ENCODE results near the gene TP53AIP1. TPM values are rescaled to one million over a fixed set of nuclear protein-coding genes. Genes with fewer than 3 reads are reported as not detected.
"Not testable (repeated sequence)": the region's sequence is repeated elsewhere in the genome, so short reads cannot be mapped to it uniquely, and the experiment has no call there.

TP53AIP1 gene
- polyA plus RNA-seq, 12 donors, result 0.09 to 7.4 (median 0.32) TPM; not detected in 4

DNA sequence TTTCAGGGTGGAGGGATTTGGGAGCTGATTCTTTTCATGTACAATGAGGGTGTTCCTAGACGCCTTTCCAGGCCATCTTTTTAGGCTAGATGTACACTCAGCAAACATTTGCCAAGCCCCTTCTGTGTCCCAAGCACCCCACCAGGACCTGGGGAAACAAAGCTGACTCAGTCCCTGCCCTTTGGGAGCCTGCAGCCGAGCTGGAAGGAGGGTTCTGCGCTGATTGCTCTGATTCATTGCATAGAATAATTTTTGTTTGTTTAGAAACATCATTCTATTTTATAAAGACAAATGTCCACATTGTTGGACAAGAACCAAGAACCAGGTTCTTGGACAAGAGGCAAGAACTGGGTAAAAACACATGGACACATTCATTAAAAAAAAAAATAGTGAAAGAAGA lies 16.7 kb downstream of the TP53AIP1 start:
- no peak for DNase-seq

DNA sequence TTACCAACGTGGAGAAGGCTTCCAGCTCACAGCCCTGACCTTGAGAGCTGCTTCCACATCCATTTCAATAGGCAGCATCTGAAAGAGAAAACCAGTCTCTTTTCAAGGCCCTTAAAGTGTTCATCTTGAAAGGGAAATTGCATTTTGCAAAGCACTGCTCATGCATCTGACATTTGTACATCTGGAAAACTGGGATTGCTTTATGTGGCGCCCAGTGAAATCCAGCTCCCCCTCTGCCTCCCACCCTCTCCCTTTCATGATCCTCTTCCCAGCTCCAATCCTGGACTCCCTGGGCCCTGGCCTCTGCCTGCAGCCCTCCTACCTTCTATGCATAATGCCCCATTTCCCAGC lies 17.4 kb downstream of the TP53AIP1 start:
- no peak for DNase-seq

DNA sequence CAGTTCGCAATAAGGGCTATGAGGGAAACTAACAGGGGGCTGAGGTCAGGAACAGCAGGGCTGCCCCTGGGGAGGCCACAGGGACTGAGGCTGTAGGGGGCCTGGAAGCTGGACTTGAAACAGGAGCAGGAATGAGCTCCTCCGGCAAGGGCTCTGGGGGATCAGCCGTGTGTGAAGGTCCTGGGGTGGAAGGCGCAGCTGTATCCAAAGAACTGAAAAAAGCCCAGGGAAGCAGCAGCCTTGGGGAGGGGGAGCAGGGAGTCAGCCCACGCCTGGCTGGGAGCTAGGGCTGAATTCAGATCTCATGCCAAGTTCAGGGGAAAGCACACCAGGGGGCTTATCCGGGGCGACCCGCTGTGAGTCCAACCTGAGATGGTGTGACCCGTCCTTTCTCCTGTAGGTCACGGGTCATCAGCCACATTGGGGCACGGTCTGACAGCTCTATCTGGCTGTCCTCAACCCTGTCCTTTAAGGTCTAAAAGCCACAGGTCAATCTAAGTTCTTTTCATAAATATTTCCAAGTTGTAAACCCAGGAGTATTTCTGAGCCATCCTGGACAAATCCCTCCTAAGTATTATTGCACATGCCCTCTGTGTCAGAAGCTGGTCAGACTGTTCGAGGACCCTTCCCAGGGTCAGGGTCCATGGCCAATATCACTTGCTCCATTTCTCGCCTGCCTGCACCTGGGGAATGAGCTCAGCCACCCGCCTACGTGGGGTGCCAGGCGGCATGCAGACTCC lies 18.0 kb downstream of the TP53AIP1 start:
- DNase-seq, result no peak

DNA sequence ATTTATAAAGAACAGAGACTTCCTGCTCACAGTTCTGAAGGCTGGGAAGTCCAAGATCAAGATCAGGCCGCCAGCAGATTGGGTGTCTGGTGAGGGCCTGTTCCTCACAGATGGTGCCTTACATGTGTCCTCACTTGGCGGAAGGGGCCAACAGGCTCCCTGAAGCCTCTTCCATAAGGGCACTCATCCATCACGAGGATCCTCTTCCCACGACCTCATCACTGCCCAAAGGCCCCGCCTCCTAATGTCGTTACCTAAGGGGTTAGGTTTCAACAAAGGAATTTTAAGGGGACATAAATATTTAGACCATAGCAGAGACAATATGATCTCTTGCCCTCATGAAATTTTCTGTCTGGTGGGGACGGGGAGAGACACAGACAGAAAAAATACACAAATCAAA lies 18.6 kb downstream of the TP53AIP1 start:
- DNase-seq, result no peak

DNA sequence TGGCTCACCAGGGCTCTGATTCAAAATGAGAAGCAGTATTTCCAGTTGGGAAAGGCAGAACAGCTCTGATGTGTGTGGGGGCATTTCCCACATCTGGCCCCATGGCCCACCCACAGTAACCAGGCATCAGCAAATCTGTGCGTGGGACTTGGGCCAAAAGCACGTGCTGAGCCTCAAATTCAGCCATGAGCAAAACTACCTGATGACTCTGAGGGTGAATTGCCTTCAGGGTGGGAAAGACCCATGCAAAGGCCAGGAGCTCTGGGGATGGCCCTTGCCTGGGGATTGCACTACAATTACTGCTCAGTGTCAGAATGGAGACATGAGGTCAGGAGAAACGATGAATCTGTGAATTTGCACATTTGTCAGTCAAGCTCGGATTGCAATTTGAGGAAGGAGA lies 20.9 kb downstream of the TP53AIP1 start:
- DNase-seq, result no peak

DNA sequence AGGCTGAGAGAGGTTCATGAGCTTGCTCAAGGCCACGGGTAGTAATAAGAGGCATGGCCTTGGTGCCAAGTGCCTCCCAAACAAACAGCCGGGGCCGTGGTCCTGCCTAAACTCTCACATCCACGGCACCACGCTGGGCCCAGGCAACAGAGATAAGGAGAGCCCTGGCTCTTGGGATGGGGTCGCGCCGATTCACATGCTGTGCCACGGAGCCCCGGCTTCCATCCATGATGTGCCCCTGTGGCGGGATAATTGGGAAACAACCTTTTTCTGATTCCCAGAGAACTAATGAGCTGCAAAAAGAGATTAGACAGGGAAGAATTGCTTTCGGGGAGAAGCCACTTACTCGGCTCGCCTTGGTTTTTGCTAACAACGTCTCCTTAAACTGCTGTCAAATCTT lies 22.0 kb downstream of the TP53AIP1 start:
- DNase-seq, result no peak

DNA sequence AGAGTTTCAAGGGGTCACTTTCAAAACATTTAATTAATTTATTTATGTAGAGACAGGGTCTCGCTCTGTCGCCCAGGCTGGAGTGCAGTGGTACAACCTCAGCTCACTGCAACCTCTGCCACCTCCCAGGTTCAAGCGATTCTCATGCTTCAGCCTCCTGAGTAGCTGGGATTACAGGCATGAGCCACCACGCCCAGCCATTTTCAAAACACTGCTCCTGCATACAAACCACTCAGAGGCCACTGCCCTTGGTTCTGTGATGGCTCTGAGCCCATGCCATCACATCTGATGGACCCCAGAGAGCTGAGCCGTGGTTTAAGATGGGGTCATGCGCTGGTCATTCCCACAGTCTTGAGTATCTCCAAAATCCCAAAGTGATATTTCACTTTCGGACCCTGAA lies 23.0 kb downstream of the TP53AIP1 start:
- DNase-seq, result not testable (repeated sequence)

DNA sequence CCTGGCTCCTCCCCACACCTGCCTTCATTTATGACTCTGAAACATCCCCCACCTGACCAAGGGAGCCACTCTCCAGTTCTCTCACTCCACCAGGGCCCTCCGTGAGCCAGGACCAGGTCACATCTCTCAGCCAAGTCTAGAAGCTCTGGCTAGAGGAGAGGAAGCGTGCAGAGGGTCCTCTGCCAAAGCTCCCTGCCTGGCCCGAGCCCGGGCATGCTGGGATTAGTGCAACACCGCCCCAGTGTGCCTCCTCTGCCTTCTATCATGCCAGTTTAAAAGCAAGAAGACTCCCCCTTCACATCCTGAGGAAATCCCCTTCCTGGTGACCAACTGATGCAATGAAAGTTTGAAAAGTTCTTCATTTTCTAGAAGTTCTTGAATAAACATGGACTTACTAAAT lies 23.5 kb downstream of the TP53AIP1 start:
- no peak for DNase-seq

DNA sequence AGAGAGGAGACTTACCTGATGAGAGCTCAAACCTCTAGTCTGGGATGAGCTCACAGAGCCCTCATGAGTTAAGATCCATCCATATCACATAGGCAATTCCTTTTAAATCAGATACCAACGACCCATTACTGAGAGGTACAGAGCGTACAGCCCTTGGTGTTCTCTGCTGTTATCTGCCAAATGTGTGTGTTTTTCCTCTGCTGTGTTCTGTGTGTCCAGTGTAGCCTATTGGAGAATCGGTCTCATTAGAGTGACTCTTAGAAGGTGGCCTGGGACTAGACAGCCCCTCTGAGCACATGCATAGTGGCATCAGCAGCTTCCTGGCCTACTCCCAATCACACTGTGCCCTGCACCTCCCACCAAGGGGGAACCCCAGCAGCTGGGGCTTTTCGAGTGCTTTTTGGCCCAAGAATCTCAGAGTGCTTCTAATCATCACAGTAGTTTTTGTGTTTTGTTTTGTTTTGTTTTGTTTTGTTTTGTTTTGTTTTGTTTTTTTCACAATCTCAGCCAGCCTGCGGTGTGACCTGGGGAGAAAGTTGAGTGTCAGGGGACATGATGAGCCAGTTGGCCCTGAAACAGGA lies 25.4 kb downstream of the TP53AIP1 start:
- DNase-seq, result no peak

DNA sequence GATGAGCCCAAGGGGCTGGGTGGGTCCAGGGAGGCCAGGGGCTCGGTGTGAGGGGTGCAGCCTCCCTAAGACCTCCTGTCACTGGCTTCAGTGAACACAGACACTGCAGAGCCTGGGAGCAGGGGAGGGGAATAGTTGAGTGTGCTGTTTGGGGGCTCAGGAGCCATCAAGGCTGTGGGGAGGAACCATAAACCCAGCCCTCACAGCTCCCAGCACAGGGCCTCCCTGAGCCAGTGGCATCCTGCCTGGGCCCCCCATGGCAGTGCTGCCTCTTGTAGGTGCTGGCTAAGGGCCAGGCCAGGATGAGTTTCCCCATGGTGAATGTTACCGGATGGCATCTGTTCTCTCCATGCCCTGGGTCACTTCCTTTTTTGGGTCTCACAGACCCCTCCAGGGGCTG lies 26.0 kb downstream of the TP53AIP1 start:
- DNase-seq, result no peak

DNA sequence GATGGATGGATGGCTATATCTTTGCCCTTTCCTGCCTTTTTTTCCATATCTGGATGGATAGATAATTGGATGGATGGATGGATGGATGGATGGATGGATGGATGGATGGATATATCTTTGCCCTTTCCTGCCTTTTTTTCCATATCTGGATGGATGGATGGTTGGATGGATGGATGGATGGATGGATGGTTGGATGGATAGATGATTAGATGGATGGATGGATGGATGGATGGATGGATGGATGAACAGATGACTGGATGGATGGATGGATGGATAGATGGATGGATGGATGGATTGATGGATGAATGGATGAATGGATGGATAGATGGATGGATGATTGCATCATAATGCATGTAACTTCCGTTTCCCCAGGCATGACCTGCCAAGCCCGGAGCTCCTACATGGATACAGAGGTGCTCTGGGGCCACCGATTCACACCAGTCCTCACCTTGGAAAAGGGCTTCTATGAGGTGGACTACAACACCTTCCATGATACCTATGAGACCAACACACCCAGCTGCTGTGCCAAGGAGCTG lies 26.6 kb downstream of the TP53AIP1 start:
- DNase-seq, result no peak

DNA sequence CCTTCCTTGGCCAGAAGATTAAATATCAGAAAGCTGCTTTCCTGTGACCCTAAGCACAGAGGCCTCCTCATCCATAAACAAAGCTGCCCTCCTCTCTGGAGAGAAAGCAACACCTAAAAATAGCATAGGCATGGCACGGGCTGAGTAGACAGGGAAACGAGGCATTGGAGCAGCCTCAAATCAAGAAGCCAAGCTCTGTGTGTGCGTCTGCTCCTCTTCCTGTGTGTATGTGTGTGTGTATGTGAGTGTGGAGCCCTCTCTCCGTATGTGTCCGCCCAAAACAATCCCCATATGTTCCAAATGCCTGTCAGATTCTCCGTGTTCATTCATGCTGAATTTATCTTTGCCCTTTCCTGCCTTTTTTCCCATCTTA lies 27.5 kb downstream of the TP53AIP1 start:
- DNase-seq, result no peak

DNA sequence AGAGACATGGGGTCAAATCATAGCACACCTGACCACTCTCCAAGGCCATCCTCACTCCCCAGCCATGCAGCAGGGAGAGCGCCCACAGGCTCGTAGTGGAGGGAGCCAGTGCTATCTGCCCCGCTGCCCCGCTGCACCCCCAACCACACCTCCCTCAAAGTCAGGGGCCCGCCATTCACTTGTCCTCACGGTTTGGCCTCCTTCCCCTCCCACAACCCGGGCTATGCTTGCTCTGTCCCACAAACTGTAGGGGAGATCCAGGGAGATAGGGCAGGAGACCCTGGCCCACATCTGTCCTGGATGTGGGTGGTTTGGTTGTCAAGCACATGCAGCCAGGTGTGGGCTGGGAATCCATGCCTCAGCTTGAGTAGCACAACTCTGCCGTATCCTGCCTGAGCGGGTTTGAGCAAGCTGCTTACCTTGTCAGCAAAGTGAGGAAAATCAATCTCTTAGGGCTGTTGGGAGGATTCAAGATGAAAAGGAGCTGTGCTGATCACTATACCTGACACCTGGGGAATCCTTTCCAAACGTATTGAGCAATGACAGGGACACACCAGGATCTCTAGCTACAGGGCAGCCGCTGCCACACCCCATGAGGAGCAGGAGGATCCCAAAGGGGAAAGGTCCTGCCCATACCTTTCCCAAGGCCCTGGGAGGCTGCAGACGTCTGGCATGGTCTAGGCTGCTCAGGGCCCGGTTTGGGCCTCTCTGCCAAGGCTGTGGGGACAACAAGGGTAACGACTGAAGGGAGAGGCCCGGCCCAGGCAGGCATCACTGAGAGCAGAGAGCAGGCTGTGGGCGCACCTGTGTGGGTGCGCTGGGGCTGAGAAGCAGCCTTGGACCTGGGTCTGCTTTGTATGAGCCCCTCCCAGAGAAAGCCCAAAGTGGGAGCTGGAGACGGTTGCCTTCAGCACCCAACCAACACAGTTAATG lies 28.2 kb downstream of the TP53AIP1 start:
- DNase-seq, result no peak

DNA sequence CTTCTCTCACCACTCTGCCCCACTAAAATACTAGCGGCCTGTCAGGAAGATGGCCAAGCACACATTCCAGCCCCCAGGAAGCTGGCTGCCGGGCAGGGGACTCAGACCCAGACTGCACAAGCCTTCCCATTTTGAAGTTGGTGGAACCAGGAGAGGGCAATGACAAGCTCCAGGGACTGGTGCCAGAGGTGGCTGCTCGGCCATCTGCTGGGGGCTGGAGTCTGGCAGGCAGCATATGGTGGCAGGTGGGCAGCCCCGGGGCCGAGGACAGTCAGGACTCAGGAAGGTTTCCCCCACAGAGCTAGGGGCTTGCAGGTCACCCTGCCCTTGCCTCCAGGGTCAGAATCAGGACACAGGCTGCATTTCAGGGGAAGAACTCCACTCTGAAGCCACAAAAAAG lies 28.9 kb downstream of the TP53AIP1 start:
- no peak for DNase-seq

DNA sequence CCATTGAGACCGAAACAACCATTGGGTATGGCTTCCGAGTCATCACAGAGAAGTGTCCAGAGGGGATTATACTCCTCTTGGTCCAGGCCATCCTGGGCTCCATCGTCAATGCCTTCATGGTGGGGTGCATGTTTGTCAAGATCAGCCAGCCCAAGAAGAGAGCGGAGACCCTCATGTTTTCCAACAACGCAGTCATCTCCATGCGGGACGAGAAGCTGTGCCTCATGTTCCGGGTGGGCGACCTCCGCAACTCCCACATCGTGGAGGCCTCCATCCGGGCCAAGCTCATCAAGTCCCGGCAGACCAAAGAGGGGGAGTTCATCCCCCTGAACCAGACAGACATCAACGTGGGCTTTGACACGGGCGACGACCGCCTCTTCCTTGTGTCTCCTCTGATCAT lies 31.0 kb downstream of the TP53AIP1 start:
- no peak for DNase-seq

DNA sequence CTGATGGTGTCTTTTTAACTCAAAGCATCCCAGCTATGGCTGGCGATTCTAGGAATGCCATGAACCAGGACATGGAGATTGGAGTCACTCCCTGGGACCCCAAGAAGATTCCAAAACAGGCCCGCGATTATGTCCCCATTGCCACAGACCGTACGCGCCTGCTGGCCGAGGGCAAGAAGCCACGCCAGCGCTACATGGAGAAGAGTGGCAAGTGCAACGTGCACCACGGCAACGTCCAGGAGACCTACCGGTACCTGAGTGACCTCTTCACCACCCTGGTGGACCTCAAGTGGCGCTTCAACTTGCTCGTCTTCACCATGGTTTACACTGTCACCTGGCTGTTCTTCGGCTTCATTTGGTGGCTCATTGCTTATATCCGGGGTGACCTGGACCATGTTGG lies 31.4 kb downstream of the TP53AIP1 start:
- DNase-seq, result no peak

DNA sequence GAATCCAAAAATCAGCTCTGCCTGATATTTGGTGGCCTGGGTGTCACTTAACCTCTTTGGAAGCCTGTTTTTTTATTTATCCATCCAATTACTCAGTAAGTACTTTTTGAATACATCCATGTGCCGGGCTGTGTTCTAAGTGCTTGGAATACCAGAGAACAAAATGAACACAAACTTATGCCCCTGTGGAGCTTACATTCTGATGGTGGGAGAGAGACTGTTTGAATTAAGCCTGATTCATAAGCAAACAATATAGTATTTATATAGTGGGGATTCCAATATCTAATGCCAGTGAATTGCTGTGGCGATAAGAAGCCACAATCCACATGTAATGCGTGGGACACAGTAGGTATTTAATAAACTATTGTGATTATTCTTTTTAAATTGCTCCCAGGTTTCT lies 32.1 kb downstream of the TP53AIP1 start:
- no peak for DNase-seq

DNA sequence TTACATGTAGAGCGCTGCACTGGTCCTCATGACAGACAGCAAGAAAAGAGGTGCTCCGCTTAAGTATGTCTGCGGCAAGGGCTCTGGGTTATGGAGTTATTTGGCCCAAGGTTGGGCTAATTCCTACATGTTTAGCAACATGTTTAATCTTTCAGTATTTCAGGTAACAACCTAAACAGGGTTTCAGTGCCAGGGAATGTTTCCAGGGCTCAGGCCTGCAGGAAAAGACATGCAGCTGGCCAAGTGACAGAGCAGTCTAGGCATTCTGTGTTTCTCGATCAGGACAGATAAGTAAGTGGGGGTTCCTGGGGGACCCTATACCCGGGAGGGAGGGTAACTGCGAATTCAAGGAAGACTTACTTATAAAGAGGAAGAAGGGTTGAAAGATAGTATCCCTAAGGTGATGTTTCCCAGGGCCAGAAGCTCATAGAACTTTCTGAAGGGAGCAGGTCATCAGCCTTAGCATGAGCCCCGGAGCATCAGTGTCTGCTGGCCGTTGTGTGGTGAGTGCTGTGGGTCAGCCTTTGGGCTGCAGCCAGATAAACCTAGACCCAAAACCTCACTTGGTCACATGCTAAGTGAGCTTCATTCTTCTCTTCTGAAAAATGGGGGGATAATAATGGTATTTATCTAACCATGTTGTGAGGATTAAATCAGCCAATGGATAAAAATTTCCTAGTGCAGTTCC lies 33.1 kb downstream of the TP53AIP1 start:
- no peak for DNase-seq

DNA sequence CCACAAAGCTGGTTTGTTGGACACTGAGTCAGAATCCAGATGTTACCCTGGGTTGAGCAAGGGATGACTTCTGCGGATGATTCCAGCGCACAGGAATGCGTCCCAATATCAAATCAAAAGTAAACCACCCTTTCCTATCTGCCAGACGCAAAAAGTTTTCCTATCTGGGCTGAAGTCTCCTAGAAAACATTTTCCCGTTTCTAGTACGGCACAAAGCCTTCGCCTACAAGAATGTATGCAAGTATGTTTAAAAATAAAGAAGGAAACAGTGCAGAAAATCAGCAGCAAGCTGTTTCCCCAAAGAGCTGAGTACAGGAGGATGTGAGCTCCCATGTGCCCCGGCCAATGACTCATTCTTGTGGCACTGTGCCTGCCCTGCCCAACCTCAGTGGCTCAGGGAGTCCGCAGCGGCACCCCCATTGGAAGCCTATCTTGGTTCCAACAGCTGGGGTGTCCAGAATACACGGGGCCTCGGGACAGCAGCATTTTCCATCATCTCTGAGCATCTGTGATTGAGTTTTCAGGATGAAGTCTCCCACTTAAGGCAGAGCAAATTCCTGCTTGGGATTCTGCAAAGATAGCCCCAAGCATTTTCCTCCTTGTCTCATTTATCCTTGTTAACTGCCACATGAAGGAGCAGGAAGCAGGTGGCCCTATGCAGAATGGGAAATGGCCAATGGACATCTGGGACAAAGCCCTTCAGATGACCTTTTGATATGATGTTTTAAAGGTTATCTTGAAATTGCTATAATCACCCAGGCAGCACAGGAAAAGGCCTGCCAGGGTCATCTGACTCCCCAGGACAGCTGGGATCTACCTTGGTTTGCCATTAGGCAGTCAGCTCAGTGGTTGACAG lies 34.1 kb downstream of the TP53AIP1 start:
- DNase-seq, result peak; percentile 40

DNA sequence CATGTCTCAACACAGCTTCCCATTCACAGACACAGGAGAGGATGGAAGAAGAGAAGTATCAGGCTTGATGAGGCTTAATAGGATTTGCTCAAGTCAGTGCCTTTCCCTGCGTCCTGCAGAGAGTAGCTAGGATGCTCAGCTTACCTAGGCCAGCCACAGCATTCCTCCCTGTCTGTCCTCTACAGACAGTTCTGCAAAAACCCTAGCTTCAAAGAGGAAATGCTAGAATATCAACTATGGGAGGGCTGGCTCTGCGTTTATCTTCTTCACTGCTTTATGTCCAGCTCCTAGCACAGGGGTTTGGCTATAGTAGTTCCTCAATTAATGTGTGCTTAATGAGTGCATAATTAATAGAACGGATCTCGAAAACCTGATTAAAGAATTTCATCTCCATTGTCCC lies 35.1 kb downstream of the TP53AIP1 start:
- DNase-seq, result no peak

All from muscle of arm (tissue), 12 donors.